NCI-H82 treated with DMSO at 0.1 percent for 48 hours (cell line): Measurements from ENCODE around the gene BPIFB4.

Experiments
- DNase-seq: peaks from one replicate; lab custom pipeline; 2025; ENCODE audit not compliant: unreplicated experiment; lab: John Stamatoyannopoulos, UW

Gene BPIFB4

GRCh38 chr20:33160681-33161080 lies 81.2 kb downstream of the BPIFB4 start:
- DNase-seq = no peak
